GM18861 (cell line): ENCODE results near the gene ENTPD3.

Source experiments
- ATAC-seq: cut with Tn5 transposase; IDR thresholded peaks from one replicate; pipeline ENCODE4 v1.9.1; 2021; ENCODE audit not compliant: unreplicated experiment

Gene ENTPD3

GRCh38 chr3:40387001-40387894 lies at the start of gene ENTPD3:
ENTPD3 (plus strand) TSS chr3:40387184; CDS start chr3:40388058, 874 bp downstream.
- ATAC-seq: no peak

- no peak for ATAC-seq
These were observed 47.1 kb upstream of the ENTPD3 start for GRCh38 chr3:40339871-40340270.

GRCh38 chr3:40340541-40341170 lies 46.3 kb upstream of the ENTPD3 start:
- ATAC-seq: no peak

- ATAC-seq: no peak
These were observed 45.3 kb upstream of the ENTPD3 start for GRCh38 chr3:40341671-40342070.

- ATAC-seq: no peak
These were observed 36.5 kb upstream of the ENTPD3 start for GRCh38 chr3:40350529-40350928.

- ATAC-seq: no peak
These were observed 31.6 kb upstream of the ENTPD3 start for GRCh38 chr3:40355410-40355809.

GRCh38 chr3:40358454-40358853 lies 28.5 kb upstream of the ENTPD3 start:
- ATAC-seq: no peak

- ATAC-seq: no peak
These were observed 23.3 kb upstream of the ENTPD3 start for GRCh38 chr3:40363674-40364073.

- ATAC-seq: no peak
These were observed 20.5 kb upstream of the ENTPD3 start for GRCh38 chr3:40366203-40367162.

- no peak for ATAC-seq
These were observed 17.3 kb upstream of the ENTPD3 start for GRCh38 chr3:40369716-40370115.

- ATAC-seq: no peak
These were observed 9.2 kb upstream of the ENTPD3 start for GRCh38 chr3:40377822-40378221.

GRCh38 chr3:40379674-40380306 lies 7.2 kb upstream of the ENTPD3 start:
- ATAC-seq: no peak

- ATAC-seq: no peak
These were observed 4.9 kb upstream of the ENTPD3 start for GRCh38 chr3:40381904-40382616.

- ATAC-seq: no peak
These were observed 4.4 kb upstream of the ENTPD3 start for GRCh38 chr3:40382617-40382979.

- no peak for ATAC-seq
These were observed 771 bp upstream of the ENTPD3 start for GRCh38 chr3:40386213-40386612.

- no peak for ATAC-seq
These were observed 891 bp downstream of the ENTPD3 start for GRCh38 chr3:40387895-40388254.

- ATAC-seq: no peak
These were observed 9.4 kb downstream of the ENTPD3 start for GRCh38 chr3:40396406-40396805.

GRCh38 chr3:40397129-40397528 lies 10.1 kb downstream of the ENTPD3 start:
- no peak for ATAC-seq

GRCh38 chr3:40397912-40398311 lies 10.9 kb downstream of the ENTPD3 start:
- ATAC-seq: no peak

GRCh38 chr3:40398346-40398745 lies 11.4 kb downstream of the ENTPD3 start:
- no peak for ATAC-seq
